ENCODE results near the gene CLPSL2.

CLPSL2 gene

DNA sequence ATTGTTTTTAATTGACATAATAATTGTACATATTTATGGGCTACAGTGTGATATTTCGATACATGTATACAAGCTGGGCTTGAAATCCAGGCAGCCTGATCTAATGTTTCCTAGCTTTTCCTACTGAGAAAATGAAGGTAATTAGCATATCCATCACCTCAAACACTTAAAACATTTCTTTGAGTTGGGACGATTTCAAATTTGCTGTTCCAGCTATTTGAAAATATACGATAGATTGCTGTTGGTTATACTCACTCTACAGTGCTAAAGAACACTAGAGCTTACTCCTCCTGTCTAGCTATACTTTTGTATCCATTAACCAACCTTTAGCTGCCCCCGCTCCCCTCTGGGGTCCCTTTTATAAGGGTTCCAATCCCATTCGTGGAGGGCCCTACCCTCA is 33.4 kb downstream of the CLPSL2 start:
- Histone ChIP-seq H3K36me3 (replicated peaks; ENCODE audit: insufficient read depth, low read length) (no peaks in the 10 kb centered on the region), H4K20me1 (ENCODE audit: insufficient read depth, low read length) (no peaks in the 10 kb centered on the region), H3K27ac (ENCODE audit: low read length) (no peak overlapping the region), H3K9me2 (replicated peaks; ENCODE audit: insufficient read depth, low read length) (no peaks in the 10 kb centered on the region), H2AFZ (ENCODE audit: low read length) (no peak overlapping the region), H3K4me2 (ENCODE audit: low read depth, low read length) (no peak overlapping the region), H3K4me3 (ENCODE audit: low read length) (no peak overlapping the region), H3K9ac (ENCODE audit: low read length) (no peak overlapping the region), H3K9me3 (replicated peaks; ENCODE audit: insufficient read depth, low read length) (no peaks in the 10 kb centered on the region), H3K79me2 (ENCODE audit: low read length) (no peaks in the 10 kb centered on the region), H3K4me1 (ENCODE audit: low read length) (no peaks in the 10 kb centered on the region), H3K27me3 (replicated peaks; ENCODE audit: insufficient read depth, low read length) (0 out of 2 replicates have a peak, but pooled peaks cover 4% of the 10 kb centered on the region), H3F3A (ENCODE audit: insufficient read depth, low read length) (no peaks in the 10 kb centered on the region)
- TF ChIP-seq, protein P1, sequence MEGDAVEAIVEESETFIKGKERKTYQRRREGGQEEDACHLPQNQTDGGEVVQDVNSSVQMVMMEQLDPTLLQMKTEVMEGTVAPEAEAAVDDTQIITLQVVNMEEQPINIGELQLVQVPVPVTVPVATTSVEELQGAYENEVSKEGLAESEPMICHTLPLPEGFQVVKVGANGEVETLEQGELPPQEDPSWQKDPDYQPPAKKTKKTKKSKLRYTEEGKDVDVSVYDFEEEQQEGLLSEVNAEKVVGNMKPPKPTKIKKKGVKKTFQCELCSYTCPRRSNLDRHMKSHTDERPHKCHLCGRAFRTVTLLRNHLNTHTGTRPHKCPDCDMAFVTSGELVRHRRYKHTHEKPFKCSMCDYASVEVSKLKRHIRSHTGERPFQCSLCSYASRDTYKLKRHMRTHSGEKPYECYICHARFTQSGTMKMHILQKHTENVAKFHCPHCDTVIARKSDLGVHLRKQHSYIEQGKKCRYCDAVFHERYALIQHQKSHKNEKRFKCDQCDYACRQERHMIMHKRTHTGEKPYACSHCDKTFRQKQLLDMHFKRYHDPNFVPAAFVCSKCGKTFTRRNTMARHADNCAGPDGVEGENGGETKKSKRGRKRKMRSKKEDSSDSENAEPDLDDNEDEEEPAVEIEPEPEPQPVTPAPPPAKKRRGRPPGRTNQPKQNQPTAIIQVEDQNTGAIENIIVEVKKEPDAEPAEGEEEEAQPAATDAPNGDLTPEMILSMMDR (IDR thresholded peaks at IDR 0.05; ENCODE audit: low read length): no peak
- TF ChIP-seq EZH2 (optimal IDR thresholded peaks at IDR 0.05; ENCODE audit: low read depth, low read length) (no peak), EZH2phosphoT487 (IDR thresholded peaks at IDR 0.05; ENCODE audit: low read length) (no peak)
- DNase-seq: no peak

DNA sequence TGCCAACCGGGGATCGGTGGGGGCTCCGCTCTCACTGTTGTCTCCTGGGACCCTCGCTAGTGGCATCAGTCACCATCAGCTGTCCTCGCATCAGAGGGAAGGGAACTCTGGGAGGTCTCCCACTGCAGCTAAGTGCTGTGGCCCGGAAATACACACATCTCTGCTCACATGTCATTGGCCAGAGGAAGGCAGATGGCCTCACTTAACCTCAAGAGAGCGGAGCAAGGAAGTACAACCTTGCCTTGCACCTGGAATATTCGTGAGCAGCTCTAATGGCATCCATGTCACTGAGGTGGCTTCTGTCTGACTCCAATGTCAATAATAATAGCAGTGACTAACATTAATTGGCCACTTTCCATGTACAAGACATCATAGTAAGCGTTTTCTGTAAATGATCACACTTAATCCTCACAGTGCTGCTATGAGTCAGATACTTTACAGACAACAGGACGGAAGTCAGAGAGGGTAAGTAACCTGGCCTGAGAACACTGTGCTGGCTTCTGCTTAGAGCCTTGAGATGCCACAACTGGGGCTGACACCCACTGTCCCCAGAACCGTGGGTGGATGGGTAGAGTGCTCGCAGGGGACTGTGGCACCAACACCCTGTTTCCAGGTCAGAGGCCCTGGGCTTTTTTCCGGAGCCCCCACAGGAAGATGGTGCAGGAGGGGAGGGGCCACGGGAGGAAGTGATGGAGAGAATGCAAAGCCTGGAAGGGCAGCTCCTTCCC is 34.7 kb downstream of the CLPSL2 start:
- Histone ChIP-seq H3K9ac (ENCODE audit: low read length) (no peak overlapping the region), H3K9me3 (replicated peaks; ENCODE audit: insufficient read depth, low read length) (no peaks in the 10 kb centered on the region), H3K36me3 (replicated peaks; ENCODE audit: insufficient read depth, low read length) (no peaks in the 10 kb centered on the region), H2AFZ (ENCODE audit: low read length) (no peak overlapping the region), H3K4me3 (ENCODE audit: low read length) (no peak overlapping the region), H4K20me1 (ENCODE audit: insufficient read depth, low read length) (no peaks in the 10 kb centered on the region), H3K27me3 (replicated peaks; ENCODE audit: insufficient read depth, low read length) (0 out of 2 replicates have a peak, but pooled peaks cover 4% of the 10 kb centered on the region), H3F3A (ENCODE audit: insufficient read depth, low read length) (no peaks in the 10 kb centered on the region), H3K9me2 (replicated peaks; ENCODE audit: insufficient read depth, low read length) (no peaks in the 10 kb centered on the region), H3K27ac (ENCODE audit: low read length) (no peak overlapping the region), H3K4me2 (ENCODE audit: low read depth, low read length) (no peak overlapping the region), H3K4me1 (ENCODE audit: low read length) (no peaks in the 10 kb centered on the region), H3K79me2 (ENCODE audit: low read length) (no peaks in the 10 kb centered on the region)
- no peak for TF ChIP-seq EZH2 (optimal IDR thresholded peaks at IDR 0.05; ENCODE audit: low read depth, low read length)
- no peak for TF ChIP-seq EZH2phosphoT487 (IDR thresholded peaks at IDR 0.05; ENCODE audit: low read length)
- TF ChIP-seq, protein P1 (IDR thresholded peaks at IDR 0.05; ENCODE audit: low read length): no peak
- no peak for DNase-seq

- Histone ChIP-seq H3K4me1 (ENCODE audit: low read length) (no peaks in the 10 kb centered on the region), H4K20me1 (ENCODE audit: insufficient read depth, low read length) (no peaks in the 10 kb centered on the region), H3K9ac (ENCODE audit: low read length) (no peak overlapping the region), H3K36me3 (replicated peaks; ENCODE audit: insufficient read depth, low read length) (no peaks in the 10 kb centered on the region), H3K9me2 (replicated peaks; ENCODE audit: insufficient read depth, low read length) (no peaks in the 10 kb centered on the region), H3F3A (ENCODE audit: insufficient read depth, low read length) (no peaks in the 10 kb centered on the region), H2AFZ (ENCODE audit: low read length) (no peak overlapping the region), H3K79me2 (ENCODE audit: low read length) (no peaks in the 10 kb centered on the region), H3K27ac (ENCODE audit: low read length) (no peak overlapping the region), H3K4me2 (ENCODE audit: low read depth, low read length) (no peak overlapping the region), H3K9me3 (replicated peaks; ENCODE audit: insufficient read depth, low read length) (no peaks in the 10 kb centered on the region), H3K4me3 (ENCODE audit: low read length) (no peak overlapping the region), H3K27me3 (replicated peaks; ENCODE audit: insufficient read depth, low read length) (0 out of 2 replicates have a peak, but pooled peaks cover 4% of the 10 kb centered on the region)
- no peak for DNase-seq
- TF ChIP-seq, protein P1 (IDR thresholded peaks at IDR 0.05; ENCODE audit: low read length): no peak
- TF ChIP-seq EZH2phosphoT487 (IDR thresholded peaks at IDR 0.05; ENCODE audit: low read length): no peak
- no peak for TF ChIP-seq EZH2 (optimal IDR thresholded peaks at IDR 0.05; ENCODE audit: low read depth, low read length)
Observed at GRCh38 chr6:35811699-35811995, 35.2 kb downstream of the CLPSL2 start.

Measured in MM.1S (cell line).